NCI-H2029 (cell line): Measurements from ENCODE around the gene CES1.
A peak's percentile ranks its signal among the peaks of the same experiment; 100 is the strongest.
"Not testable (repeated sequence)": the region's sequence is repeated elsewhere in the genome, so short reads cannot be mapped to it uniquely, and the experiment has no call there.

Source experiments
- DNase-seq: peaks from one replicate; lab custom pipeline; 2025; lab: John Stamatoyannopoulos, UW

The CES1 gene

DNA sequence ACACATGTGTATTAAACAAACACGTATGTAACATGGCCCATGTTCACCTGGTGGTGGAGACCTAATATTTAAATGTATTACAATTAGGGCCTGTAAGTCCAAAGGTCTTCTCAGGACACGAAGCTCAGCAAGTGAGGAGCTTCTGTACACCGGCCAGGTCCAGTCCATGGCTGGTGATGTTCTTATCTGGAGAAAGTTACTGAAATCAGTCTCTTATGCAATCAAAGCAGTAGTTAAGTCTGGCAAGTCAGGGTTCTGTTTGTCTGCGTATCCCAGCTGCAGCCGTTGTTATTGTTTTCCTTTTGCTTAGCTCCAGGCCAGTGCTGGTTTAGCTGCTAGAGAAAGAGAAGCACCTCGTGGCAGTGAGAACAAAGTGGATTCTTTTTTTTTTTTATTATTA is 41.4 kb downstream of the CES1 start:
- DNase-seq: not testable (repeated sequence)

GRCh38 chr16:55790240-55790639 is 42.7 kb downstream of the CES1 start:
- not testable (repeated sequence) for DNase-seq

DNA sequence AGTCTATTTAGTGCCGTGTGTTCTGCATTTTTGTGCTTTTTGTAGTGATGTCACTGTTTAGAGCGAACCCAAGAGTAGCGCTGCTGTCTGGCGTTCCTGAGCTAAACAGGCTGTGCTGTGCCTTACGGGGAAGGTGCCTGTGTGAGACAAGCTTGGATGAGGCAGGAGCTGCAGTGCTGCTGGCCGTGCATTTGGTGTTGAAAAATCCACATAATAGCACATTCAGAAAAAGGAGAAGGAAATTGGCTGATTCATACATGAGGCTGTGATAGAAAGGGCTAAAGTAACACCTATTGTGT is 50.2 kb downstream of the CES1 start:
- DNase-seq: not testable (repeated sequence)

- DNase-seq: not testable (repeated sequence)
Measured at GRCh38 chr16:55782091-55782792, 50.7 kb downstream of the CES1 start.

DNA sequence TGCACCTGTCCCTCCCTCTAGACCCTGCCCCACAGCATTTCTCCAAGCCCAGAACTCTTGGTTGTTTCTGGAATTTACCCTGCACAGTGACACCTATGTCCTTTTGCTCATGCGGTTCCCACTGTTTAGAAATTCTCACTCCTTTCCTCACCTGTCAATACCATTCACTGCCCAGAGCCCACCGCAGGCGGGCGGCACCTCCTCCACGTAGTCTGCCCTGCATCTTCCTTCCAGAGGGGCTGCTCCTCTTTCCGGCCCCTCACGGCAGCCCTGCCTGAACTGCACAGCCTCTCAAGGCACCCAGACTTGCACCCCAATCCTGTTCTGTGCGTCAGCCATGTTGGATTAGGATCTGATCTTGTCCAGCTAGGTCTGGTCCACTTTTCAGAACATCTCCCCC is 51.4 kb downstream of the CES1 start:
- DNase-seq: not testable (repeated sequence)

DNA sequence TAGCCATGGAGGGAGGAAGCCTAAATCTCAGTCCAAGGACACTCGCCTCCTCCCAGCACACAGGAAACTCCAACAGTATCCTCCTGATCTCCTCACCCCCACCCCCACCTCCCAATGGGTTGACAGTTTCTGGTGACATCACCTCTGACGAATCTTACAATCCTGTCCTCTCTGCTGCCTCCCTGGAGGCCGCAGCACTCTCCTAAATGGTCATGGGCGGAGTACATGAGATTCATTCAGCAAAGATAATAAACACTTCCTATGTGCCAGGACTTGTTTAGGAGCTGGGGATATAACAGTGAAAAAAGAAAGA is 52.8 kb downstream of the CES1 start:
- DNase-seq: not testable (repeated sequence)

- DNase-seq: peak; percentile 44
Measured at GRCh38 chr16:55779402-55780094, 53.3 kb downstream of the CES1 start.

GRCh38 chr16:55778757-55779156 is 54.1 kb downstream of the CES1 start:
- no peak for DNase-seq

DNA sequence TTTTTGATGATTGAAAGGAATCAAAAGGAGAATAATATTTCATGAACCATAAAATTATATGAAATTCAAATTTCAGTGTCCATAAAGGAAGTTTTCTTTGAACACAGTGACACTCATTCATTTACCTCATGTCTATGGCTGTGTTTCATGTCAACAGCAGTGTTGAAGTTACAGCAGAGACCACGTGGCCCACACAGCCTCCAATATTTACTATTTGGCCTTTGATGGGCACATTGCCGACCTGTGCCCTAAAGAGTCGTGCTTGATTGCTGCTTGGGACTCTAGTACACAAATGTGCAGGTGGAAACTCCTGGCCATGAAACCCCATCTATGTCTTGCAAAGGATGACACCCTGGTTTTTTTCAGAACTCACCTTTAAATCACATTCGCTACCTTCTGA is 57.0 kb downstream of the CES1 start:
- peak; percentile 44 for DNase-seq

GRCh38 chr16:55773859-55774549 is 58.9 kb downstream of the CES1 start:
- DNase-seq: no peak

- DNase-seq: no peak
Measured at GRCh38 chr16:55765161-55765560, 67.7 kb downstream of the CES1 start.

DNA sequence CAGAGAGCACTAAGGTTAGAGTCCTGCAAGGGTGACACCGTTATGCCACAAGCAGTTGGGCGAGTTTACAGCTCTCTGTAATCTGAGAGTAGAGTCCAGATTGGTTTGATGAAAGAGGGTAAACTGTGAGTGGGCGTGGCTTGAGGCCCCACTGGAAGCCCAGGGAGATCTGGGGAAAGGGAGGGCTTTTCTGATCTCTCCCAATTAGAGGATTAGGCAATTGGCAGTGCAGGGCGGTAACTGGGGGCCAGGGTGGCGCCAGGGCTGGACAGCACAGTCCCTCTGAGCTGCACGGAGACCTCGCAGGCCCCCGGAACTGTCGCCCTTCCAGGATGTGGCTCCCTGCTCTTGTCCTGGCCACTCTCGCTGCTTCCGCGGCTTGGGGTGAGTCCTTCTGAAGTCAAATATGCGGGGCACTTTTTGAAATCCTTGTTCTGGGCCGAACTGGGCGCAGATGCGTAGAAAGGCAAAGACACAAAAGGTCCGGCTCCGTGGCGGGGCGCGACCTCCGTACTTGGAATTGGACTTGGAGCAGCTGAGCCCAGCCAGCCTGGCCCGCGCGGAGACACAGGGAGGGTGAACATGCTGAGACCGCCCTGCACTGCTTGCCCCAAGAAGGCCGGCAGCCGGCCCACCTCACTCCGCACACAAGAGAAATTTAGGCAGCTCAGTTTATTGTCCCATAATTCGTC is 72.4 kb downstream of the CES1 start:
- no peak for DNase-seq

- DNase-seq: not testable (repeated sequence)
Measured at GRCh38 chr16:55759965-55760309, 73.0 kb downstream of the CES1 start.

- not testable (repeated sequence) for DNase-seq
Measured at GRCh38 chr16:55757595-55758527, 75.0 kb downstream of the CES1 start.

DNA sequence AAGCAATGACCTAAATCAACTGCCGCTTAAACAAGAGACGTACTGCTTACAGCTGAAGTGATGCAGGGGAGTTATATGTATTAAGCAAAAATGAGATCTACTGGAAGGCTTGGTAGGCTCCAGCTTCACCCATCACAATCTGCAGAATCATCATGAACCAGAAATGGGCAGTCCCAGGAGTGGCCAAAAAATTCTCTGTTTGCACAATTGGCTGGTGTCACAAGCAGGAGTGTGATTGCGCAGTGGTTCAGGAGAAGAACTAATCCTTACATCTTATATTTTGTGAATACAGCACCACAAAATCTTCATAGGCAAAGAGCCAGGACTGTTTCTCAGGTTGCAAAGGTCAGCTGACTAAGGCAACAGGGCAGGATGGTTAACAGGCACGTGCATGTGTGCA is 75.9 kb downstream of the CES1 start:
- no peak for DNase-seq

GRCh38 chr16:55754056-55754455 is 78.8 kb downstream of the CES1 start:
- no peak for DNase-seq

GRCh38 chr16:55753145-55753631 is 79.7 kb downstream of the CES1 start:
- peak; percentile 33 for DNase-seq
